OCI-LY7 (cell line): ENCODE data around the gene BOD1L1. TPM values are rescaled to one million over a fixed set of nuclear protein-coding genes. Genes with fewer than 3 reads are reported as not detected.

Source experiments
- BruUV-seq: library from RNA; stranded (reverse); fragments of 400-500 nt; replicated peaks from 2 replicates; lab custom pipeline; 2021; lab: Mats Ljungman, UMichigan
- CTCF ChIA-PET: fragments of 300-600 bp; sonication (Branson Sonifier 250); formaldehyde crosslinking; loops from one replicate; lab custom pipeline; 2022; ENCODE audit warnings: antibody characterized with exemption; ENCODE audit not compliant: unreplicated experiment; lab: Charles Lee
- POLR2A ChIA-PET: fragments of 300-600 bp; sonication (Branson Sonifier 250); formaldehyde crosslinking; loops from one replicate; lab custom pipeline; 2022; ENCODE audit warnings: antibody characterized with exemption; lab: Charles Lee
- DNase-seq: peaks from one replicate; pipeline ENCODE4 v3.0.0-alpha.2; 2015; ENCODE audit warnings: low spot score
- H2AFZ ChIP-seq: fragments of 200-600 bp; sonication (generic), shearing (Covaris generic); 2 replicates; pipeline ENCODE4 v1.6.1; 2014; ENCODE audit warnings: mild to moderate bottlenecking, antibody characterized with exemption, low read length, moderate library complexity
- H3K27ac ChIP-seq: fragments of 200-600 bp; sonication (generic); 2 replicates; pipeline ENCODE4 v1.5.1; 2014; ENCODE audit warnings: mixed run types, low read depth, mild to moderate bottlenecking, moderate library complexity, low read length, inconsistent platforms; ENCODE audit not compliant: poor library complexity, severe bottlenecking
- H3K36me3 ChIP-seq: fragments of 200-600 bp; sonication (generic); 2 replicates; pipeline ENCODE4 v1.6.1; 2014; ENCODE audit warnings: mild to moderate bottlenecking, antibody characterized with exemption, low read length, moderate library complexity, mixed read lengths; ENCODE audit not compliant: insufficient read depth
- H3K4me1 ChIP-seq: fragments of 200-600 bp; sonication (generic); 2 replicates; pipeline ENCODE4 v1.5.1; 2014; ENCODE audit warnings: mild to moderate bottlenecking, low read length; ENCODE audit not compliant: insufficient read depth, poor library complexity, severe bottlenecking
- H3K4me2 ChIP-seq: fragments of 200-600 bp; sonication (generic); 2 replicates; pipeline ENCODE4 v1.6.1; 2014; ENCODE audit warnings: mild to moderate bottlenecking, low read length
- H3K4me3 ChIP-seq: fragments of 200-600 bp; sonication (generic); 2 replicates; pipeline ENCODE4 v1.5.1; 2014; ENCODE audit warnings: mild to moderate bottlenecking, low read depth, low read length; ENCODE audit not compliant: poor library complexity, severe bottlenecking
- H3K79me2 ChIP-seq: fragments of 200-600 bp; sonication (generic); 2 replicates; pipeline ENCODE4 v1.6.1; 2016; ENCODE audit warnings: low read depth, mild to moderate bottlenecking, low read length, moderate library complexity, mixed read lengths; ENCODE audit not compliant: insufficient read depth
- H3K9me2 ChIP-seq: fragments of 200-600 bp; sonication (generic); 2 replicates; pipeline ENCODE4 v1.6.1; 2016; ENCODE audit warnings: mild to moderate bottlenecking, low read length, mixed read lengths; ENCODE audit not compliant: insufficient read depth
- H3K9me3 ChIP-seq: fragments of 200-600 bp; sonication (generic); 2 replicates; pipeline ENCODE4 v1.6.1; 2014; ENCODE audit warnings: mild to moderate bottlenecking, mixed run types, low read length, mixed read lengths
- H4K20me1 ChIP-seq: fragments of 200-600 bp; sonication (generic); 2 replicates; pipeline ENCODE4 v1.6.1; 2014; ENCODE audit warnings: mild to moderate bottlenecking, antibody characterized with exemption, low read length, moderate library complexity, mixed read lengths; ENCODE audit not compliant: insufficient read depth
- CTCF ChIP-seq: fragments of 200-600 bp; sonication (generic); conservative IDR thresholded peaks from 2 replicates; pipeline ENCODE4 v1.5.1; 2014; ENCODE audit warnings: mild to moderate bottlenecking, antibody characterized with exemption, low read length, moderate library complexity, mixed read lengths
- EZH2phosphoT487 ChIP-seq: fragments of 200-600 bp; sonication (generic); IDR thresholded peaks from 2 replicates; pipeline ENCODE4 v1.6.1; 2018; ENCODE audit warnings: low read depth, borderline replicate concordance, mild to moderate bottlenecking, mixed run types, antibody characterized with exemption, low read length, moderate library complexity, mixed read lengths
- intact Hi-C: fragments of 100-400 bp; cut with micrococcal nuclease; formaldehyde crosslinking; loops from one replicate; pipeline ENCODE4 v1.10.0; 2022; ENCODE audit not compliant: unreplicated experiment
- total RNA-seq, 2 experiments: library from RNA; depleted of rRNA in 1 of 2; stranded (reverse); fragments of >200 nt in 1 of 2; shearing (Covaris generic) in 1 of 2; gene quantifications; 2 replicates each; pipeline ENCODE4 v1.2.3, GENCODE V29; 2014 to 2022

BOD1L1 gene
- total RNA-seq, 2 experiments from 2014 or later: 24.0 to 49.6 TPM

GRCh38 chr4:13597604-13598003 lies 29.9 kb downstream of the BOD1L1 start:
- no peak for DNase-seq
- no peaks in the 10 kb centered on the region for H3K79me2 ChIP-seq
- no TSS peak for BruUV-seq
- TF ChIP-seq EZH2phosphoT487 (no peak), CTCF (no peak)
- H4K20me1 ChIP-seq: no peaks in the 10 kb centered on the region
- H3K9me3 ChIP-seq: no peaks in the 10 kb centered on the region
- H2AFZ ChIP-seq: no peak overlapping the region
- H3K27ac ChIP-seq: no peak overlapping the region
- intact Hi-C loops: no loop called here
- H3K36me3 ChIP-seq: peaks cover 90% of the 10 kb centered on the region
- H3K4me1 ChIP-seq: peaks cover 17% of the 10 kb centered on the region
- CTCF ChIA-PET: no interaction called here
- no peaks in the 10 kb centered on the region for H3K9me2 ChIP-seq
- POLR2A ChIA-PET: no interaction called here
- no peak overlapping the region for H3K4me2 ChIP-seq
- no peak overlapping the region for H3K4me3 ChIP-seq

DNA sequence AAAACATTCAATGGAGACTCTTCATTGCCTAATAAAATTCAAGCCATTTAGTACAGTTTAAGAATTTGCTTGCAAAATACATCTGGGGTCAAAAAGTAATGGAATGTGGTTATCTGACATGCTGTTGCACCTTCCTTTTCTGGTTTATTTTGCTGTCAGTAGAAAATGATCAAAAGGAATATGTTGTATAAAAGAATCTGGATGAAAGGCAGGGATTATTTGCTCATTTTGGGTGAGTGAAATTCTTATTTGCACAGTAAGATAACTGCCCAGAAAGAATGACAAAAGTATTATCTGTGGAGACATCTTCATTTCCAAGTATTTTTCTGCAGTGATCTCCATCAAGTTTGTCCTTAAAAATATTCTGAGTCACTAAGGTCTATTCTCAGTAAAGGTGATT lies 30.4 kb downstream of the BOD1L1 start:
- no peak for DNase-seq
- intact Hi-C loops: no loop called here
- CTCF ChIA-PET: no interaction called here
- peaks cover 90% of the 10 kb centered on the region for H3K36me3 ChIP-seq
- H2AFZ ChIP-seq: no peak overlapping the region
- H3K4me1 ChIP-seq: peaks cover 16% of the 10 kb centered on the region
- H3K9me3 ChIP-seq: no peaks in the 10 kb centered on the region
- H3K79me2 ChIP-seq: no peaks in the 10 kb centered on the region
- H3K27ac ChIP-seq: no peak overlapping the region
- BruUV-seq: no TSS peak
- H3K9me2 ChIP-seq: no peaks in the 10 kb centered on the region
- no peak for TF ChIP-seq CTCF
- TF ChIP-seq EZH2phosphoT487: no peak
- no peak overlapping the region for H3K4me2 ChIP-seq
- H4K20me1 ChIP-seq: no peaks in the 10 kb centered on the region
- no peak overlapping the region for H3K4me3 ChIP-seq
- POLR2A ChIA-PET: interaction anchor here (0.6 kb wide), 1 partner anchor 22 kb away, joined by 3 read pairs; no protein-coding TSS in a partner anchor

DNA sequence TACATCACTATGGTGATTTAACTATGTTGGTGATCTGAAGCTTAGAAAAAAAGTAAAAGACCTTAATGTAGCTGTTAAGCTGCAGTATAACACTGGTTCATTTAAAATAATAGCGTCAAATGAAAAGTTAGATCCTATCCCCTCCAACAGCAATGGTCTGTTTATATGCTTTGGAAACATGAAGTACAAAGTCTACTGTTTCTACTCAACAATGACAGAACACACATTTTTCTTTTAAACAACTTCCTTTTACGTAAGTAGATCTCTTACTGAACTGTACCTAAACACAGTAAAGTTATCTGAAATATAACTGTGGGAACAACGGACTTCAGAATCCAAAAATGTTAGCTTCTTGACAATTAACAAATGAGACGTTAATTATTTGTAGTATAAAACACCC lies 35.3 kb downstream of the BOD1L1 start:
- H3K4me2 ChIP-seq: no peak overlapping the region
- H2AFZ ChIP-seq: no peak overlapping the region
- no peak for DNase-seq
- no peaks in the 10 kb centered on the region for H3K79me2 ChIP-seq
- no TSS peak for BruUV-seq
- no peak overlapping the region for H3K27ac ChIP-seq
- no peak overlapping the region for H3K4me3 ChIP-seq
- POLR2A ChIA-PET: interaction anchor here (0.9 to 1.2 kb wide), 4 partner anchors 17 to 121 kb away, joined by 3 read pairs; no protein-coding TSS in a partner anchor
- intact Hi-C loops: no loop called here
- TF ChIP-seq EZH2phosphoT487 (no peak), CTCF (no peak)
- no peaks in the 10 kb centered on the region for H3K9me2 ChIP-seq
- CTCF ChIA-PET: no interaction called here
- H3K9me3 ChIP-seq: no peaks in the 10 kb centered on the region
- H3K4me1 ChIP-seq: no peaks in the 10 kb centered on the region
- no peaks in the 10 kb centered on the region for H4K20me1 ChIP-seq
- peaks cover 84% of the 10 kb centered on the region for H3K36me3 ChIP-seq
